ENCODE measurements around the gene AGAP2. TPM values are rescaled to one million over a fixed set of nuclear protein-coding genes. Genes with fewer than 3 reads are reported as not detected.

AGAP2 gene
- polyA plus RNA-seq, 2 of the 4 experiments (the other 2 are of a cell fraction), result 0.26 to 0.45 TPM

GRCh38 chr12:57782608-57783465 lies 44.3 kb upstream of the AGAP2 start, which contains the start of gene TSFM (continued):
- TF ChIP-seq REST (IDR thresholded peaks at IDR 0.05) (no peak), GATA3 (IDR thresholded peaks at IDR 0.05; ENCODE audit: borderline replicate concordance) (peak; percentile 50; the same call in 1 of the 2 replicates), ZSCAN20 (CRISPR knock-in tag; IDR thresholded peaks at IDR 0.05) (no peak), PHF8 (IDR thresholded peaks at IDR 0.05; ENCODE audit: borderline replicate concordance, low read depth) (peak; percentile 91; the same call in 1 of the 2 replicates), CBX8 (IDR thresholded peaks at IDR 0.05) (no peak), MYC (IDR thresholded peaks at IDR 0.05; ENCODE audit: borderline replicate concordance, low read length) (peak; percentile 77; the same call in 1 of the 2 replicates), HES2 (IDR thresholded peaks at IDR 0.05) (no peak), MAX (IDR thresholded peaks at IDR 0.05) (peak; percentile 95), SREBF2 (IDR thresholded peaks at IDR 0.05) (no peak), NR3C1 (IDR thresholded peaks at IDR 0.05) (no peak), RCOR1 (IDR thresholded peaks at IDR 0.05; ENCODE audit: low read depth, low read length) (no peak), FOXS1 (CRISPR knock-in tag; IDR thresholded peaks at IDR 0.05) (0 out of 2 replicates have a peak, but pooled peaks have one; percentile 12), KDM5A (IDR thresholded peaks at IDR 0.05) (peak; percentile 85), JUNB (IDR thresholded peaks at IDR 0.05) (no peak), HOXA7 (CRISPR knock-in tag; IDR thresholded peaks at IDR 0.05) (no peak), HEYL (CRISPR knock-in tag; IDR thresholded peaks at IDR 0.05) (no peak), CTCF (IDR thresholded peaks at IDR 0.05) (peak; percentile 88)

GRCh38 chr12:57782243-57782607 lies 43.7 kb upstream of the AGAP2 start:
- 26% methylated on average over 4 of the region's 4 CpGs for WGBS (ENCODE audit: missing lambda C conversion rate)
- CTCF ChIA-PET, result interaction anchor here (0.9 to 8.1 kb wide), 17 partner anchors 10 to 113 kb away, joined by 3 to 60 read pairs (median 6); partner anchors contain the start of genes CYP27B1, EEF1AKMT3 and METTL1
- Histone ChIP-seq H3K9me3 (no peaks in the 10 kb centered on the region), H3K4me2 (peak overlapping the region; percentile 16; the same call in 1 of the 3 replicates), H3K4me1 (peaks cover 8% of the 10 kb centered on the region), H3K27ac (no peak overlapping the region), H3K4me3 (no peak overlapping the region; the same call in 2 of the 3 replicates)
- TF ChIP-seq SREBF2 (IDR thresholded peaks at IDR 0.05) (no peak), BCL3 (IDR thresholded peaks at IDR 0.05) (no peak), CBX8 (IDR thresholded peaks at IDR 0.05) (no peak), PHF8 (IDR thresholded peaks at IDR 0.05; ENCODE audit: borderline replicate concordance, low read depth) (no peak), E2F6 (IDR thresholded peaks at IDR 0.05; ENCODE audit: borderline replicate concordance, low read depth) (no peak), HEYL (CRISPR knock-in tag; IDR thresholded peaks at IDR 0.05) (no peak), MAFK (IDR thresholded peaks at IDR 0.05; ENCODE audit: partially characterized antibody) (no peak), HMGXB4 (CRISPR knock-in tag; IDR thresholded peaks at IDR 0.05; ENCODE audit: borderline replicate concordance) (no peak), JUN (IDR thresholded peaks at IDR 0.05) (no peak), EP300 (IDR thresholded peaks at IDR 0.05) (no peak), RARB (CRISPR knock-in tag; IDR thresholded peaks at IDR 0.05) (no peak), ZFP36 (IDR thresholded peaks at IDR 0.05; ENCODE audit: borderline replicate concordance, partially characterized antibody) (no peak), MYC (IDR thresholded peaks at IDR 0.05; ENCODE audit: borderline replicate concordance, low read length) (no peak), CEBPB (IDR thresholded peaks at IDR 0.05) (no peak), ESRRA (IDR thresholded peaks at IDR 0.05; ENCODE audit: borderline replicate concordance, low read length) (no peak), EHMT2 (IDR thresholded peaks at IDR 0.05; ENCODE audit: low read depth) (no peak)
- ATAC-seq, result peak in 1 of 2 experiments; percentile 4; a peak in 2 of 6 replicates
- no peak for FAIRE-seq
- POLR2A ChIA-PET, result interaction anchor here (1.0 to 1.3 kb wide), 4 partner anchors 10 to 62 kb away, joined by 4 to 5 read pairs (median 4); partner anchors contain the start of genes EEF1AKMT3 and METTL1
- no peak for DNase-seq (ENCODE audit: low read depth in 1 of 2, low spot score in 1 of 2)
